Osteocyte (in vitro differentiated cells): ENCODE results near the gene ADI1. TPM values are rescaled to one million over a fixed set of nuclear protein-coding genes. Genes with fewer than 3 reads are reported as not detected.

Experiments used
- DNase-seq: peaks from one replicate; pipeline ENCODE4 v3.0.0; 2021; ENCODE audit warnings: mixed read lengths; ENCODE audit not compliant: unreplicated experiment; ENCODE audit errors: extremely low spot score
- H3K27ac Mint-ChIP-seq: one replicate; pipeline ENCODE4 v1.8.0; 2021; ENCODE audit warnings: mild to moderate bottlenecking, mixed read lengths; ENCODE audit not compliant: unreplicated experiment
- H3K27me3 Mint-ChIP-seq: one replicate; pipeline ENCODE4 v1.8.0; 2021; ENCODE audit warnings: mixed read lengths; ENCODE audit not compliant: unreplicated experiment
- H3K36me3 Mint-ChIP-seq: one replicate; pipeline ENCODE4 v1.8.0; 2021; ENCODE audit warnings: mixed read lengths; ENCODE audit not compliant: unreplicated experiment
- H3K4me1 Mint-ChIP-seq: one replicate; pipeline ENCODE4 v1.8.0; 2021; ENCODE audit warnings: mixed read lengths; ENCODE audit not compliant: unreplicated experiment
- H3K4me3 Mint-ChIP-seq: one replicate; pipeline ENCODE4 v1.8.0; 2021; ENCODE audit warnings: mild to moderate bottlenecking, moderate library complexity, mixed read lengths; ENCODE audit not compliant: unreplicated experiment
- H3K9me3 Mint-ChIP-seq: one replicate; pipeline ENCODE4 v1.8.0; 2021; ENCODE audit warnings: mixed read lengths; ENCODE audit not compliant: unreplicated experiment
- CTCF ChIP-seq: fragments of 200-600 bp; sonication (generic); IDR thresholded peaks from 2 replicates; pipeline ENCODE4 v1.5.0; 2021; ENCODE audit warnings: antibody characterized with exemption, mild to moderate bottlenecking, moderate library complexity
- total RNA-seq: library from RNA; stranded (reverse); gene quantifications from 2 replicates; pipeline ENCODE4 v1.2.1, GENCODE V29; 2021

Gene ADI1
- total RNA-seq, 1 donor from 2014 or later: 54.0 TPM

- no peak overlapping the region for H3K4me3 Mint-ChIP-seq
- no peak overlapping the region for H3K27ac Mint-ChIP-seq
- peaks cover 2% of the 10 kb centered on the region for H3K36me3 Mint-ChIP-seq
- no peaks in the 10 kb centered on the region for H3K27me3 Mint-ChIP-seq
- H3K9me3 Mint-ChIP-seq: no peaks in the 10 kb centered on the region
- H3K4me1 Mint-ChIP-seq: peaks cover 8% of the 10 kb centered on the region
- no peak for TF ChIP-seq CTCF
- peak; percentile 82 for DNase-seq
Measured at GRCh38 chr2:3490191-3491170, 28.9 kb downstream of the ADI1 start.

GRCh38 chr2:3489764-3490115 is 29.6 kb downstream of the ADI1 start:
- H3K4me3 Mint-ChIP-seq: no peak overlapping the region
- H3K27ac Mint-ChIP-seq: no peak overlapping the region
- TF ChIP-seq CTCF: no peak
- no peaks in the 10 kb centered on the region for H3K9me3 Mint-ChIP-seq
- H3K4me1 Mint-ChIP-seq: peaks cover 8% of the 10 kb centered on the region
- H3K27me3 Mint-ChIP-seq: no peaks in the 10 kb centered on the region
- peaks cover 8% of the 10 kb centered on the region for H3K36me3 Mint-ChIP-seq
- DNase-seq: peak; percentile 79

- H3K36me3 Mint-ChIP-seq: peaks cover 8% of the 10 kb centered on the region
- H3K4me3 Mint-ChIP-seq: no peak overlapping the region
- H3K9me3 Mint-ChIP-seq: no peaks in the 10 kb centered on the region
- peaks cover 8% of the 10 kb centered on the region for H3K4me1 Mint-ChIP-seq
- no peak overlapping the region for H3K27ac Mint-ChIP-seq
- no peak for TF ChIP-seq CTCF
- no peaks in the 10 kb centered on the region for H3K27me3 Mint-ChIP-seq
- peak; percentile 64 for DNase-seq
Measured at GRCh38 chr2:3488855-3489763, 30.2 kb downstream of the ADI1 start.

- H3K27me3 Mint-ChIP-seq: no peaks in the 10 kb centered on the region
- no peaks in the 10 kb centered on the region for H3K9me3 Mint-ChIP-seq
- H3K4me3 Mint-ChIP-seq: no peak overlapping the region
- no peak for DNase-seq
- TF ChIP-seq CTCF: no peak
- peaks cover 5% of the 10 kb centered on the region for H3K4me1 Mint-ChIP-seq
- no peak overlapping the region for H3K27ac Mint-ChIP-seq
- peaks cover 8% of the 10 kb centered on the region for H3K36me3 Mint-ChIP-seq
Measured at GRCh38 chr2:3488061-3488531, 31.2 kb downstream of the ADI1 start.
